AG10803 (cell line): Measurements from ENCODE around the gene PLCL1.

Experiments
- DNase-seq: peaks from one replicate; pipeline ENCODE4 v3.0.0; 2010; ENCODE audit warnings: low read depth
- H3K4me3 ChIP-seq: 2 replicates; pipeline ENCODE4 v1.5.1; 2011; ENCODE audit warnings: mild to moderate bottlenecking, low read length, control low read depth
- TF ChIP-seq, protein P1 (sequence below): conservative IDR thresholded peaks from 2 replicates; pipeline ENCODE4 v1.5.1; 2011; ENCODE audit warnings: mild to moderate bottlenecking, low read length, control low read depth, inconsistent platforms

Gene PLCL1

DNA sequence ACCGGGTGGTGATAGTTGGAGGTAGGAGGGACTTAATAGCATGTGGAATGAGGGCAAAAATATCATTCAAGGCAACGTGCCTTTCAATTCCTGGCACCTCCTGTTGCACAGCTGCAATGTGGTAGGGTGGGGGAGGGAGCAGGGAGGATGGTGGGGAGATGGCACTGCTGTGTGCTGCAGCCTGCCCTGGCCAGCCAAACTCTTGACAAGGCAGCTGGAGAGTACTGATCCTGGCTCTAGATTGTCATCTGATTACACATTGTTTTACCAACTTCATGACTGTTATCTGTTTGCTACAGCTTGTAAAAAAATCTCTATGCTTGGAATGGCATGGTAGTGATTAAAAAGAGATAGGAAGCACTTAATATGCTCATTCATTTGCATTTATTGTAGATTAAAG is 47.7 kb downstream of the PLCL1 start:
- no peak for DNase-seq
- TF ChIP-seq, protein P1, sequence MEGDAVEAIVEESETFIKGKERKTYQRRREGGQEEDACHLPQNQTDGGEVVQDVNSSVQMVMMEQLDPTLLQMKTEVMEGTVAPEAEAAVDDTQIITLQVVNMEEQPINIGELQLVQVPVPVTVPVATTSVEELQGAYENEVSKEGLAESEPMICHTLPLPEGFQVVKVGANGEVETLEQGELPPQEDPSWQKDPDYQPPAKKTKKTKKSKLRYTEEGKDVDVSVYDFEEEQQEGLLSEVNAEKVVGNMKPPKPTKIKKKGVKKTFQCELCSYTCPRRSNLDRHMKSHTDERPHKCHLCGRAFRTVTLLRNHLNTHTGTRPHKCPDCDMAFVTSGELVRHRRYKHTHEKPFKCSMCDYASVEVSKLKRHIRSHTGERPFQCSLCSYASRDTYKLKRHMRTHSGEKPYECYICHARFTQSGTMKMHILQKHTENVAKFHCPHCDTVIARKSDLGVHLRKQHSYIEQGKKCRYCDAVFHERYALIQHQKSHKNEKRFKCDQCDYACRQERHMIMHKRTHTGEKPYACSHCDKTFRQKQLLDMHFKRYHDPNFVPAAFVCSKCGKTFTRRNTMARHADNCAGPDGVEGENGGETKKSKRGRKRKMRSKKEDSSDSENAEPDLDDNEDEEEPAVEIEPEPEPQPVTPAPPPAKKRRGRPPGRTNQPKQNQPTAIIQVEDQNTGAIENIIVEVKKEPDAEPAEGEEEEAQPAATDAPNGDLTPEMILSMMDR = no peak
- H3K4me3 ChIP-seq = no peak overlapping the region

DNA sequence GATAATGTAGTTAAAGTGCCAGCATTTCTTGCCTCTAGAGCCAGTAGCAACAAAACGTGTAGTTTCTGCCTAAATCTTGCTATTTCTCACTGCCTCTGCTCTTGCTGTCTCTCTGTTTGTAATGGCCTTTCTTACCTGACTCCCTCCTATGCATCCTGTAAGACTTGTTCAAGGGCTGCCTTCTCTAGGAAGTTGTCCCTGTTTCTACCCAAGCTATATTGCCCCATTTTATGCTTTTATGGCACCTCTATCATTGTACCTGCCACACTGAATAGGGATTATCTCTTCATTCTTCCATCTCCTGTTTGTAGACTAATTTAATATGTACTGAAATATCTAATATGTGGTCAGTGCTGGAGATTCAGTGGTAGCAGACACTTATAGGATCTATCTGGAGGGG is 49.2 kb downstream of the PLCL1 start:
- H3K4me3 ChIP-seq = no peak overlapping the region
- DNase-seq = no peak
- TF ChIP-seq, protein P1 = no peak

DNA sequence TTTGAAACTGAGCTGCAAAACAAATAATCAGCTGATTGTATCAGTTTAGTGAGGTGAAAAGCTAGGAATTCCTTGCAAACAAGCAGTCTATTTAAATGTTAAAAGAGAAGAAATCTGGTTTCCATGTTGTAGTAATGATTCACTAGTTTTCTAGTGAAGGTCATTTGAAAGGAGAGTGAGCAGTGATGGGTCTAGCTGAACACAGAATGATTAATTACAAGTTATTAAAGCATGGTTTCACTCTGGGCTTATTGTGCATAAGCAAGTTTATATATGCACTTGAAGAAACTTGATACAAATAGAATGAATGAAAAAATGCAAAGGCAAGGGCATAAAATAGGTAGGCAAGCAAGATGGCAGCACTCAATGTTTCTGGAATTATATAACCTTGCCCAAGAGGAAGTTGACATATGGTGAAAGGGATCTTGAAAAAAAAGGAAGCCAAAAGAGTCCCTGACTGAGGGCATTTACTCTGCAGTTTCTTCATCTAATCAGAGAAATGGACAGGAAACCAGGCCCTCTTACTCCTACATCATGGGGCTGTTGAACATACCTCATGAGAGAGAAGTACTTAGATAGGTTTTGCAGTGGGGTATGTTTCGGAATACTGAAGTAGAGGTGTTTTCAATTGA is 53.2 kb downstream of the PLCL1 start:
- TF ChIP-seq, protein P1 = no peak
- H3K4me3 ChIP-seq = no peak overlapping the region
- no peak for DNase-seq

DNA sequence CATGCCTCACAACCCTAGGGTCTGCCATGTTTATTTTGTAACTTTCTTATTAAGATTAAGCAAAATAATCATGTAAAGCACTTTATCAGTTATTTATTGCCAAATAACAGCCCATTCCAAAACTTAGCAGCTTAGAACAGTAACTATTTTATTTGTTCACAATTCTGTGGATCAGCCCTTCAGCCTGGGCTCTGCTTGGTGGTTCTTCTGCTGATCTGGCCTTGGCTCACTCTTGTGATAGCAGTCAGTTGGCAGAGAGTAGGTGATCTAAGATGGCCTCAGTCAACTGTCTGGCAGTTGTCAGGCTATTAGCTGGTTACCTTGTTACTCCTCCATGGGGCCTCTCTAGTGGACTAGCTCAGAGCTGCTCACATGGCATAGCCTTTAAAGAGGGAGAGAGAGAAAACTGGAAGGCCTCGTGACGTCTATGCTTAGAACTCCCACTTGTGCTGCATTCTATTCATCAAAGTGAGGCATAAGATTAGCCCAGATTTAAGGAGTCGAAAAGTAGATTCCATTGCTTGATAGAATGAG is 54.3 kb downstream of the PLCL1 start:
- TF ChIP-seq, protein P1 = no peak
- no peak for DNase-seq
- H3K4me3 ChIP-seq = no peak overlapping the region

DNA sequence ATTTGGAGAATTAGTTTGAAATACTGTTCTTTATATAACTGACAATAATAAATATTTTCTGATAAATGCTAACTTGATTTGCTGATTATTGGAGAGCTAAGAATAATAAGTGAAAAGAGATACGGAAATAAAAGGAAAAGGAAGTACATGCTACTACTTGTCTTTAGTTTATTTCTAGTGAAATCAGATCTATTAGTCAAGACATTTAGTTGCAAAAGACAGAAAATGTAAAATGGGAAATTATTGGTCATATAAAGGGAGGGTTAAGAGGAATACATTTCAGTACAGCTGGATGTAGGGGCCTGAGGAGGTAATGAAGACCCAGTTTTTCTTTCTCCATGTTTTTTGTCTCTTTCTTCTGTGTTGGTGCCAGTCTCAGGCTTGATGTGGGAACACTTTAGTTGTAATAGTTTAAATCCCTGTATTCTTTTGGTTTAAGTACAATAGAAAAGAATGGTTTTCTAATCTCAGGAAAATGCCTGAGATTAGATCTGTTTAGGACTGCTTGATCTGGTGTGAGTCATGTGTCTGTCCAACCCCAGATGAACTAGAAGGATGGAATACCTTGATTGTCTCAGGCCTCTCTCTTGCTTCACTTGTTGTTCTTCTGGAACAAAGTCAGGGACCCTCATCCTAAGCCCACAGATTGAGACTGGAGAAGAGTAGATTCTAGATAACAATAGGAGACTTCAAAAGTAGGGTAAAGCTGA is 58.0 kb downstream of the PLCL1 start:
- H3K4me3 ChIP-seq = no peak overlapping the region
- no peak for DNase-seq
- TF ChIP-seq, protein P1 = no peak

DNA sequence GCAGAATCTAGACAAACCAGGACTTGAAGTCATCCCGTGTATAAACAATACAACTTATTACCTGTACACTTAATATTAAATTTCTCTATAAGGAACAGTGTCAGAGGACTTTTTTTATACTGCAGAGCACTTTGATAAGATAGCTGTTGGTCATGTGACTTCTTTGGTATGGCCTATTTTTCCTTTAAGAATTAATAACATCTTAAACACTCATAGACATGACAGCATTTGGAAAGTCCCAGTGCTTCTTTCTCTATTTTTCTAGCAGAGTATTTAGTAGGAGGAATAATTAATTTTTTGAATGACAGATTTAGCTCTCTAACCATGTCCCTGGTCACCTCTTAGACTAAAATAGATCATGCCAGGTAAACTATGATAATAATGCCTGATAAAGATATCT is 59.4 kb downstream of the PLCL1 start:
- TF ChIP-seq, protein P1 = no peak
- no peak overlapping the region for H3K4me3 ChIP-seq
- no peak for DNase-seq

DNA sequence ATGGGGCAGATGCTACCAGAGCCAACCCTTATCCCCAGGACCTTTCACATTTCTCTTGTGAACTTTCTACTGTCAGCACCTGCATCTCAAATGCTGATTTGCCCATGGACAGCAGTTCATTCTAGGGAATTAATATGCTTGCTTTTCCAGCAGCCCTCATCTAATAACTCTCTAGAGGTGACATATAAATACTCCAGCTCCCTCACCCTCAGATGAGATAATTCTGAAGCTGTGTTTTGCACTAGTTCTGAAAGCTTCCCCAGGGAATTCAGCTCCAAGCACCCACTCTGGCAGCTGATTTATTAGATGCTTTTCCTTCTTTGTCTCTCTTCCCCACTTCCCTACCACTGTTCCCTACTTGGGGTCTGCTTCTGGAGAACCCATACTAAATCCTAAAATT is 62.1 kb downstream of the PLCL1 start:
- DNase-seq = no peak
- TF ChIP-seq, protein P1 = no peak
- H3K4me3 ChIP-seq = no peak overlapping the region
